ENCODE measurements around the gene TUNAR. TPM values are rescaled to one million over a fixed set of nuclear protein-coding genes. Genes with fewer than 3 reads are reported as not detected.
A peak's percentile ranks its signal among the peaks of the same experiment; 100 is the strongest.

TUNAR gene
- polyA plus RNA-seq, 3 donors from 2014 or later: not detected

DNA sequence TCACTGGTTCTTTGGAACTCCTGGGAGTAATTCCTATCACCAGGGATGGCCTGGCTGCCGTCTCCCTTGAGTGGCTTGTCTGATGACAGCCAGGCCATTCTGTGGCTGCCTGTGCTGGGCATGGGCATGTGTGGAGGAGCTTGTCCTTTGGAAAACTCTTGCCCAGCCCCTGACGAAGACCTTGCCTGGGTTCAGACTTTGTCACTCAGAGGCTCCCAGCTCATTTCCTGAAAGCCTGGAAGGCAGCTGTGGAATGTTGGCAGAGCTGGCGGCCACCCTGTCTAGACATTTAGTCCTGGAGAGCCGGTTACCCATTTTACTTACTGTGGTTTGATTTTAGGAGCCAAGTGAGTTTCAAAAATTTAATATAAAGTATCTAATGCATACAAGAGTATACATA is 34.0 kb downstream of the TUNAR start:
- no peaks in the 10 kb centered on the region for H3K4me1 Mint-ChIP-seq
- peaks cover 6 to 8% (median 7%) of the 10 kb centered on the region in 3 donors for H3K27me3 Mint-ChIP-seq (ENCODE audit: low read depth in 3 of 3)
- no peaks in the 10 kb centered on the region for H3K9me3 Mint-ChIP-seq
- DNase-seq: no peak
- no peak overlapping the region for H3K27ac Mint-ChIP-seq
- H3K4me3 Mint-ChIP-seq: no peak overlapping the region
- no peaks in the 10 kb centered on the region for H3K36me3 Mint-ChIP-seq

DNA sequence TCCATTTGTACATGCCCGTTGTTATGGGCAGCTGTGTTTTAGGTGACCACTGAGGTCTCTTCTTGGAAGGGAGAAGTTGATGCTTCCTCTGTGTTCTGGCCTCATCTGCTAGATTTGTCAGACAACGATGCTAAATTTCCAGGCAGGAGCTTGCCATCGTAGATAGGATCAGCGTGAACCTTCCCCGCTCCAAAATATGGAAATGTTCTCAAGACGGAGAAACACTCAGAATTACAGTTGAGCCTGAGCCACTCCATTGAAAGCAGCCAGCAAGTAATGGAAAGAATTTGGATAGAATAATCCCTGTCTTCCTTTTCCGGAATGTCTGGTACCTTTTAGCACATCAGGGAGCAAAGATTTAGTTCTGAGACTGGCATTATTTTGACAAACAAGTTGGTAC is 34.8 kb downstream of the TUNAR start:
- Mint-ChIP-seq H3K4me3 (no peak overlapping the region), H3K36me3 (no peaks in the 10 kb centered on the region), H3K27me3 (ENCODE audit: low read depth in 3 of 3) (peaks cover 6 to 8% (median 7%) of the 10 kb centered on the region in 3 donors), H3K4me1 (no peaks in the 10 kb centered on the region), H3K27ac (no peak overlapping the region), H3K9me3 (no peaks in the 10 kb centered on the region)
- DNase-seq: no peak

DNA sequence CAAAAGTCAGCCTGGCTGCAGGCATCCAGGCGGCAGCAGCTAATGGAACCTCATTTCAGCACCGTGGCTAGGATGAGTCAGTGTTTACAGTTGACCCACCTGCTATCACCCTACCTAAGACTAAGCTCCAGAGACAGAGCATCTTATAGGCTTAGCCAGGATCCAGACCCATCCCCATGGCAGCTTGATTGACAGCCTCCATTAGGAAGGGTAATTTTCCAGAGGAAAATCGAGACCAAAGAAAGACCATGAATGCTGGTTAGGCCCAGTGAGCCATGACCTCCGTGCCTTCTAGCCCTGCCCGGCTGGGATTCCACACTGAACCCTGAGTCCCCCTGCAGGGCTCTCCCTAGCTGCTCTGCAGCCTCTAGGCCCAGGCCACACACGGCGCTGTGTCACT is 38.7 kb downstream of the TUNAR start:
- Mint-ChIP-seq H3K4me3 (no peak overlapping the region), H3K36me3 (no peaks in the 10 kb centered on the region), H3K4me1 (no peaks in the 10 kb centered on the region), H3K27ac (no peak overlapping the region), H3K9me3 (no peaks in the 10 kb centered on the region), H3K27me3 (ENCODE audit: low read depth in 3 of 3) (peaks cover 6 to 8% (median 7%) of the 10 kb centered on the region in 3 donors)
- DNase-seq: no peak

DNA sequence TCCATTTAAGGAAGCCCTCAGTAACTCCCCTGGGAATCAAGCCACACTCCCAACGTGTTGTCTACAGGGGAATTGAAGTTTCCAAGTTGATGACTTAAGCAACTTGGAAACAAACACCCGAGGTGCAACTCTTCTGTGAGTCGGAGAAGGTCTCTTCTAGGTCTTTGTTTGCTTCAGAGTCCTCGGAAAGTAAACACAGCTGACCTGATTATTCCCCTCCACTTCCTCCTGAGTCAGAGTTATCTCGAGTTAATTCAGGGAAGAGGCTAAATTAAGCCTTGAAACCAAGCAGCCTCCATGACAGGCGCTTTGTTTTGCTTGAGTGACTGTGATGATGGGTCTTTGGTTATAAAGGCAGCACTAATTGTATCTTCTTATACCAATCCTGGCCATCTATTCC is 41.8 kb downstream of the TUNAR start:
- no peak overlapping the region for H3K27ac Mint-ChIP-seq
- H3K4me1 Mint-ChIP-seq: no peaks in the 10 kb centered on the region
- no peaks in the 10 kb centered on the region for H3K36me3 Mint-ChIP-seq
- no peak for DNase-seq
- H3K9me3 Mint-ChIP-seq: no peaks in the 10 kb centered on the region
- peaks cover 0 to 6% (median 5%) of the 10 kb centered on the region in 3 donors for H3K27me3 Mint-ChIP-seq (ENCODE audit: low read depth in 3 of 3)
- no peak overlapping the region for H3K4me3 Mint-ChIP-seq

DNA sequence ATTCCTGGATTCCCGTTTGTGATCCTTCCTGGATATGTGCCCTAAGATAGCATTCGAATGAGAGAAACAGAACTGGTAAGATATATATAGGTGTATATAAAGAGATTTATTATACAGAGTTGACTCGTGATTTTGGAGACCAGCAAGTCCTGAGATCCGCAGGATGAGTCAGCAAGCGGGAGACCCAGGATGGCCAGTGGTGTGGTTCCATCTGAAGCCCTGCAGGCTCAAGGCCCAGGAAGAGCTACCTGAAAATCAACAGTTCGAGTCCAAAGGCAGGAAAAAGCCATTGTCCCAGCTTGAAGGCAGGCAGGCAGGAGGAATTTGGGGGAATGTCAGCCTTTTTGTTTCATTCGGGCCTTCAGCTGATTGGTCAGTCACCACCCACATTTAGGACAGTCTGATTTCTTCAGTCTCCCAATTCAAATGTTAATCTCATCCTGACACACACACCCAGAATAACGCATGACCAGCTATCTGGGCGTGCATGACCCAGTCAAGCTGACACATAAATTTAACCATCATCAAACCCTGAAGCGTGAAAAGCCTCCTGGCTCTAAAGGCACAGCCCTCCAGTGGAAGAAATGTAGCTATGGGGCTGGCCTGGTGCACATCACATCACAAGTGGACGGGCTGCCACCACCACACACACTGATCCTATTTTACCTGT is 44.3 kb downstream of the TUNAR start:
- Mint-ChIP-seq H3K4me3 (no peak overlapping the region), H3K9me3 (no peaks in the 10 kb centered on the region), H3K27ac (no peak overlapping the region), H3K4me1 (no peaks in the 10 kb centered on the region), H3K36me3 (no peaks in the 10 kb centered on the region), H3K27me3 (ENCODE audit: low read depth in 3 of 3) (peaks cover 0 to 7% (median 2%) of the 10 kb centered on the region in 3 donors)
- DNase-seq: no peak

DNA sequence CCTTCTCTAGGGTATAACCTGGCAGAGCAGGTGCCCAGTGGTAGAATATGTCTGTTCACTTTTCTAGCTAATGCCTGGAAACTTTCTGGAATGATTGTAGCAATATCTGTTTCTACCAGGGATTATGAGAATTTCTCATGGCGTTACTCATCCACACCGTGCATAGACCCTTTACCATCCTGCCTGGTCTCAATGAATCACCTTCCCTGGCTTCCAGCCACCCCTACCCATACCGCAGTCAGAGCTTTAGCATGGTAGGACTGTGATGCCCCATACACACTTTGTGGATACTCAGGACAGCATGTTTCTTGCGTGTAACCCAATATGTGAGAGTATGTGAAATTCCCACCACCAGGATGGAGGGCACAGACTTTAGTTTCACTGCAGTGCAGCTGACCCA is 45.4 kb downstream of the TUNAR start:
- Mint-ChIP-seq H3K4me3 (no peak overlapping the region), H3K27ac (no peak overlapping the region), H3K9me3 (no peaks in the 10 kb centered on the region), H3K27me3 (ENCODE audit: low read depth in 3 of 3) (peaks cover 0 to 5% (median 2%) of the 10 kb centered on the region in 3 donors), H3K36me3 (no peaks in the 10 kb centered on the region), H3K4me1 (no peaks in the 10 kb centered on the region)
- DNase-seq: no peak

DNA sequence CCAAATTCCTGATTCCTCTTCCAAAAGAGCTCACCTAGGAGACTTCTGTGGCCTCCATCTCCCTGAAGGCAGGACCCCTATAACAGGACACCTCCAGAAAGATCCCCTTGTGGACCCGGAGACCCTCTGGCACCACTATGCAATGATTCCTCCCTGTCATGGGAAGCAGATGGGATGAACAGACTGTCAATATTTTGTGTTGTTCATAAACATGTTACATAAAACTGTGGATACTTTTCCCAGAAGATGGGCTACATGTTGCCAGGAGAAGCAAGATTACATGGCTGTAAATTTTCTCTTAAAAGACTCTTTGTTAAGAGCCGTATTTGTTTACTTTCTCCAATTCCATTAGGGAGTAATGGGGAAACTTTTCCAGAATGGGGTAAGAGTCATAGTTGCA is 52.1 kb downstream of the TUNAR start:
- no peak for DNase-seq
- H3K4me3 Mint-ChIP-seq: no peak overlapping the region
- no peak overlapping the region for H3K27ac Mint-ChIP-seq
- peaks cover 0 to 18% (median 2%) of the 10 kb centered on the region in 3 donors for H3K27me3 Mint-ChIP-seq (ENCODE audit: low read depth in 3 of 3)
- H3K4me1 Mint-ChIP-seq: no peaks in the 10 kb centered on the region
- H3K36me3 Mint-ChIP-seq: no peaks in the 10 kb centered on the region
- no peaks in the 10 kb centered on the region for H3K9me3 Mint-ChIP-seq

DNA sequence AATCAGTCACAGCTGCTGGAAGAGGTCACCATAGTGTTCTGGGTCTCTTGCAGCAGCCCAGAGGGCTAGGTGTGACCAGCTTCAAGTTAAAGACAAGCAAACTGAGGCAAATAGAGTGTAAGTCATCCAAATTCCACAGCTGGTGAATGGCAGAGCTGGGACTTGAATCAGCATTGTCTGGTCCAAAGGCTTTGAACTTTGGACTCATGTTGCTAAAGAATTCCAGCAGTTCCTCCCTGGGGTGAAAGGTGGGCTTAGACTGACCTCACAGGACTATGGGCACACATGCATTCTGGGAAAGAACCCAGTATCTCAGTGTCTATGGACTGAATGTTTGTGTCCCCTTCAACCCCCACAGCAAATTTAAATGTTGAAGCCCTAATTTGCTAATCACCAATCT is 54.8 kb downstream of the TUNAR start:
- Mint-ChIP-seq H3K27ac (no peak overlapping the region), H3K4me1 (no peaks in the 10 kb centered on the region), H3K4me3 (no peak overlapping the region), H3K9me3 (no peaks in the 10 kb centered on the region), H3K36me3 (no peaks in the 10 kb centered on the region), H3K27me3 (ENCODE audit: low read depth in 3 of 3) (peaks cover 0 to 14% (median 2%) of the 10 kb centered on the region in 3 donors)
- no peak for DNase-seq

DNA sequence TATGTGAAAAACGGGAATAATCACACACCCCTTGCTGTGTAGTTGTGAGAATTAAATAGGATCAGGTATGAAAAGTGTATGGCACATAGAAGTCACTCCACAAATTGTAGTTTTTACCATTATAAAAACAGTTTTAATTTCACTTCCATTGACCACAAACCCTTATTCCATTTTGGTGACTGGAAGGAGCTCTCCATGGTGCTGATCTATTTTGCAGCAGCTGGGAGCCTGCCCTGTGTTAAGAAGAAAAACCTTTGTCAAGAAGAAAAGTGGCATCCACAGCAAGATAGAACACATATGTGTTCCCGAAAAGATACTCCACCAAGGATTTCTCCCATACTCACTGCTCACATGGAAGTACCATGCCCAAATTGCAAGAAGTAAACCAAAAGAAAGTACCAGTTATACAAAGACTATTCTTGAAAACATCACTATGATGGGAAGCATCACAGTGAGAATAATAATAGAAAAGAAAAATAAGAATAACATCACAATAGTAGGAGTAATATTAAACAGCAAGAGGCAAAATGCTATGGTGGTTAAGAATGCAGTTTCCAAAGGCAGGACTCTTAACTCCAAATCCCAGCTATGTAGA is 58.7 kb downstream of the TUNAR start:
- peaks cover 0 to 10% (median 2%) of the 10 kb centered on the region in 3 donors for H3K27me3 Mint-ChIP-seq (ENCODE audit: low read depth in 3 of 3)
- no peaks in the 10 kb centered on the region for H3K4me1 Mint-ChIP-seq
- no peaks in the 10 kb centered on the region for H3K36me3 Mint-ChIP-seq
- peak in 1 of 3 donors; percentile 4 for DNase-seq
- H3K27ac Mint-ChIP-seq: no peak overlapping the region
- H3K9me3 Mint-ChIP-seq: no peaks in the 10 kb centered on the region
- no peak overlapping the region for H3K4me3 Mint-ChIP-seq

DNA sequence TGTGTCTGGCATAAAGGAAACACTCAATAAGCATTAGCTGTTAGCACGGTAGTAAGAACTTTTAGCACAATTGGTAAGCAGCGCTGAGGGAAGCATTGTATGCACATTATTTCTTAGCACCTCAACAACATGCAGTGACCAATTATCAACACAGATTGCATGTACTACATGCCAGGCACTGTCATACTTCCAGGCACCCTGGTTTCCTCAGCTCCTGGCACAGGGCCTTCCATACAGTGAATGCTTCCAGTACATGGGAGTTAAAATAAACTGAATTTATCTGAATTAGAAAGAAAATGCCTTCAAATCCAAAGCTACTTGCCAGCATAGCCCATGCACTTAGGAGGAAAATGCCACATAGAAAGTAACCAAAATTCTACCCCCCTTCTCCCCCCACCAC is 59.4 kb downstream of the TUNAR start:
- H3K9me3 Mint-ChIP-seq: peaks cover 0 to 4% (median 0%) of the 10 kb centered on the region in 6 donors
- no peak for DNase-seq
- H3K27me3 Mint-ChIP-seq (ENCODE audit: low read depth in 3 of 3): peaks cover 2 to 5% (median 2%) of the 10 kb centered on the region in 3 donors
- no peaks in the 10 kb centered on the region for H3K4me1 Mint-ChIP-seq
- no peak overlapping the region for H3K4me3 Mint-ChIP-seq
- no peaks in the 10 kb centered on the region for H3K36me3 Mint-ChIP-seq
- no peak overlapping the region for H3K27ac Mint-ChIP-seq

DNA sequence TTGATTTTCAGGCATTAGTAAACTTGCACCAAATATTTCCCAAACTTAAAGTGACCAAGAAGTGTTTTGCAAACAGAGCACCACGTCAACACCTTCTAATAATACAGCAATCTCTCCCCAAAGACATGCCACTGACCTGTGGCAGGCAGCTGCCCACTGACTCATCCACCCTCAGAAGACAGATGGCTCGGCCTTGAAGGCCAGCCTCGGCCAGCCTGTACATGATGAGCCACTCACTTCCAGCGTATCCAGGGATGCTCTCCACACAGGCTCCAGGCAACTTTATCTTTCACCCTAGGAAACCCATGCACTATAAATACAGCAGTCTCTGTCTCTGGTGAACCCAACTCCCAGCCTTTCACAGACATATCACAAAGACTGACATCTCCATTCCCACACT is 62.7 kb downstream of the TUNAR start:
- Mint-ChIP-seq H3K27me3 (ENCODE audit: low read depth in 3 of 3) (peaks cover 0 to 5% (median 4%) of the 10 kb centered on the region in 3 donors), H3K4me1 (no peaks in the 10 kb centered on the region), H3K27ac (no peak overlapping the region), H3K4me3 (no peak overlapping the region), H3K36me3 (no peaks in the 10 kb centered on the region), H3K9me3 (peaks cover 0 to 12% (median 0%) of the 10 kb centered on the region in 6 donors)
- no peak for DNase-seq

DNA sequence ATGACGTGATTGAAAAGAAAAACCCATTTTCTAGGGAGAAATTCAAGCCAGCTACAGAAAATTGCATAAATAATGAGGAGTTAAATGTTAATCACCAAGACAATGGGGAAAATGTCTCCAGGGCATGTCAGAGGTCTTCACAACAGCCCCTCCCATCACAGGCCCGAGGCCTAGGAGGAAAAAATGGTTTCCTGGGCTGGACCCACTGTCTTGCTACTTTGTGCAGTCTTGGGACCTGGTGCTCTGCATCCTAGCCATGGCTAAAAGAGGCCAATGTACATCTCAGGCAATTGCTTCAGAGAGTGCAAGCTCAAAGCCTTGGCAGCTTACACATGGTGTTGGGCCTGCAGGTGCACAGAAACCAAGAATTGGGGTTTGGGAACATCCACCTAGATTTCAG is 65.3 kb downstream of the TUNAR start:
- Mint-ChIP-seq H3K27me3 (ENCODE audit: low read depth in 3 of 3) (peaks cover 0 to 5% (median 4%) of the 10 kb centered on the region in 3 donors), H3K27ac (no peak overlapping the region), H3K4me3 (no peak overlapping the region), H3K9me3 (peaks cover 0 to 12% (median 0%) of the 10 kb centered on the region in 6 donors), H3K4me1 (no peaks in the 10 kb centered on the region), H3K36me3 (no peaks in the 10 kb centered on the region)
- no peak for DNase-seq

DNA sequence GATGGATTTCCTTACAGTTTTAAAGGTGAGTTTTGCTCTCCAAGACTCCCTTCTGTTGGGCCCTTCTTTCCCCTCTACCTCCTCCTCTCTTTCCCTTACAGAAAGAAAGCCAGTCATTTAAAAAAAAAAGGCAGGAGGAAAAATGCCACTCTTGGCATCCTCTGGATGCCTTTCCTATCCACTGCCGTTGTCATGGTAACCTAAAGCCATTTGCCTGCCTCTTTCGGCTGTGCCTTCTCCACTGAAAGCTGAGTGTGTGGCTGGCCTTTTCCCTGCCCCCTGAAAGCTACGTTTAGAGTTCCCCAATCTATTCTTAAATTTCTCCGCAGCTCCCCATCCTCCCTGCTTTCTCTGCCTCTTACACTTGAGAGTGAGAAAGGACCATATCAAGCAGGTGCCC is 67.1 kb downstream of the TUNAR start:
- H3K36me3 Mint-ChIP-seq: no peaks in the 10 kb centered on the region
- no peak overlapping the region for H3K27ac Mint-ChIP-seq
- DNase-seq: no peak
- peaks cover 0 to 8% (median 6%) of the 10 kb centered on the region in 3 donors for H3K27me3 Mint-ChIP-seq (ENCODE audit: low read depth in 3 of 3)
- no peak overlapping the region for H3K4me3 Mint-ChIP-seq
- H3K9me3 Mint-ChIP-seq: peaks cover 0 to 12% (median 0%) of the 10 kb centered on the region in 6 donors
- no peaks in the 10 kb centered on the region for H3K4me1 Mint-ChIP-seq

DNA sequence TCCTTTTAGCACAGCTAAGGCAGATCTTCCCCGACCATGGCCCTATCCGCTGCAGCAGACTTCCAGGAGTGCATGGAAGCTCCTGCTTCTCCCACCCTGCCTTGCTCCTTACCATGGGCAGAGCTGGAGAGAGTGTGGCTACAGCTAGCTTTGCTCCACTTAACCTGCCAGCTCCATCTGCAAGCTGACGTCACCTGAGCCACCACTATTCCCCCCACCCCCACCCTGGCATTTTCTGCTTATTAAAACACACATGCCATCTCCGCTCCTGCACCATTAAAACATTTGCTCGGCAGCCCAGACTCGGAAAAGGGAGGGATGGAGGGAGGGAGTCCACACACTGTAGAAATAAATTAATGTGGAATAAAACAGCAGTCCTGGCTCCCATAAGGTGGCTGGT is 67.8 kb downstream of the TUNAR start:
- Mint-ChIP-seq H3K36me3 (no peaks in the 10 kb centered on the region), H3K27me3 (ENCODE audit: low read depth in 3 of 3) (peaks cover 0 to 8% (median 6%) of the 10 kb centered on the region in 3 donors), H3K27ac (no peak overlapping the region), H3K9me3 (peaks cover 0 to 12% (median 0%) of the 10 kb centered on the region in 6 donors), H3K4me3 (no peak overlapping the region), H3K4me1 (no peaks in the 10 kb centered on the region)
- no peak for DNase-seq

DNA sequence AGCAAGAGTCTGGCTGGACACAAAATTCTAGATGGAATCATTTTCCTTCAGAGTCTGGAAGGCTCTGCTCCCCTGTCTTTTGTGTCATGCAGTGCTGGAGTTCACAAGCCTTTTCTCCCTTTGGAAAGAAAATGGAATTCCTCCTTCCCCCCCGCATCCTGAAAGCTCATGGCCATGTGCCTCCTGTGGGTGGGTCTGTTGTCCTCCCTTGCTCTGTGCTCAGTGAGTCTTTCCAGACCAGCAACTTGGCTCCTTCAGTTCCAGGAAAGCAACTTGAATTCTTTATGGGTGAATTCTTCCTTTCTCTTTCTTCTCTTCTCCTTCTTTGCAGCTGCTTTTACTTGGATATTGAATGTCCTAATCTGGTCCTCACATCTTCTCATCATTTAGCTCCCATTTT is 70.2 kb downstream of the TUNAR start:
- no peak for DNase-seq
- Mint-ChIP-seq H3K4me3 (no peak overlapping the region), H3K9me3 (no peaks in the 10 kb centered on the region), H3K27me3 (ENCODE audit: low read depth in 3 of 3) (peaks cover 0 to 5% (median 4%) of the 10 kb centered on the region in 3 donors), H3K27ac (no peak overlapping the region), H3K4me1 (no peaks in the 10 kb centered on the region), H3K36me3 (no peaks in the 10 kb centered on the region)
